Large intestine (tissue), 3 donors: Measurements from ENCODE around the gene HPSE2. TPM values are rescaled to one million over a fixed set of nuclear protein-coding genes. Genes with fewer than 3 reads are reported as not detected.

Experiments used
- DNase-seq, 2 donors: peaks; one replicate each; pipeline versions ENCODE4 v3.0.0 to v3.0.0-alpha.2; 2013
- H3K27ac ChIP-seq: one replicate; pipeline ENCODE4 v1.5.1; 2013; ENCODE audit warnings: low read length
- H3K27me3 ChIP-seq: 2 replicates; pipeline ENCODE4 v1.6.1; 2013; ENCODE audit warnings: low read length; ENCODE audit not compliant: control insufficient read depth, insufficient read depth
- H3K36me3 ChIP-seq: 2 replicates; pipeline ENCODE4 v1.6.1; 2013; ENCODE audit warnings: low read length; ENCODE audit not compliant: control insufficient read depth, insufficient read depth
- H3K4me1 ChIP-seq: one replicate; pipeline ENCODE4 v1.6.1; 2013; ENCODE audit warnings: low read length; ENCODE audit not compliant: control insufficient read depth, insufficient read depth
- H3K4me3 ChIP-seq: one replicate; pipeline ENCODE4 v1.5.1; 2013; ENCODE audit warnings: low read length
- H3K9me3 ChIP-seq: one replicate; pipeline ENCODE4 v1.6.1; 2013; ENCODE audit warnings: mild to moderate bottlenecking, low read depth, low read length, moderate library complexity; ENCODE audit not compliant: control insufficient read depth
- WGBS: methylation state at CpG from one replicate; pipeline ENCODE4 v1.1.5; 2013; ENCODE audit warnings: low lambda C conversion rate; ENCODE audit not compliant: insufficient coverage; 5-methylcytosine and 5-hydroxymethylcytosine counted together
- polyA plus RNA-seq: library from polyadenylated mRNA; unstranded; fragments of 120-200 nt; gene quantifications from one replicate; pipeline ENCODE4 v1.2.1, GENCODE V29; 2013

HPSE2 gene
- polyA plus RNA-seq, 1 donor = 6.9 TPM

DNA sequence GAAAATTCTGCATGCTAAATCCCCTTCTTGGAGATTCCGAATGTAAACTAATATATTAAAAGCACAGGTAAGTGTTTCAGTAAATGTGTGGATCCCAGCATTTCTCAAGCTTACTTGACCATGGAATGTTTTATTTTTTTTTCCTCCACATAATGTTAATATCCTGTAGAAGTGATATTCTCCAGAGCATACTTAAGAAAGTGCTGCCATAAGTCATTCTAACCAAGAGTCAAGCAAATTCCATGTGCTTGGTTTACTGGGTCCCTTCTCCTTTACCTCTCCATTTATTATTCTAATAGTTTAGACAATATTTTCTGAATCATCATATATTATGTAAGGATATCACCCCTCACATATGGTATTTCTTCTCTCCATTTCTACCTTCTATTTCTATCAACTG lies 522.1 kb downstream of the HPSE2 start:
- no peaks in the 10 kb centered on the region for H3K9me3 ChIP-seq
- no peaks in the 10 kb centered on the region for H3K27me3 ChIP-seq
- H3K4me1 ChIP-seq = no peaks in the 10 kb centered on the region
- H3K27ac ChIP-seq = no peak overlapping the region
- H3K4me3 ChIP-seq = no peak overlapping the region
- no peaks in the 10 kb centered on the region for H3K36me3 ChIP-seq
- 71% methylated on average over 1 of the region's 1 CpG for WGBS
- DNase-seq = no peak

DNA sequence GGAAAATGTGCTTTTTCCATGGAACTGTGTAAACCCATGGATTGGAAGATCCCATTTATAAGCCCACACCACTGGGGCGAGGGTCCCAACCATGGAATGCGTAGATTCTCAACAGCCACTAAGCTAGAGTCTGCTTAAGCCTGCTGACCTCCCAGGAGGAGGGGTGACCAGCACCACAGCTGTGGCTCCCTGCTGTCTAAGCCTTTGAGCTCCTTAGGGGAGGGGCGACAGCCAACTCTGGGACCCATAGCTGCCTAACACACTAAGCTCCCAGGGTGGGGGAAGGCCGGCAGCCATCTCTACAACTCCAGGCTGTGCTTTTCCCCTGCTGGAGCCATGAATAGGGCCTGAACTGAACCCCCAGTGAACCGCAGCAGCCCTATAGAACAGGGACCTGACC lies 539.1 kb downstream of the HPSE2 start:
- Histone ChIP-seq H3K9me3 (no peaks in the 10 kb centered on the region), H3K27me3 (no peaks in the 10 kb centered on the region), H3K36me3 (no peaks in the 10 kb centered on the region), H3K27ac (no peak overlapping the region), H3K4me1 (no peaks in the 10 kb centered on the region), H3K4me3 (no peak overlapping the region)
- DNase-seq = no peak
- no CpG with 5 or more reads among the region's 5 CpGs for WGBS

DNA sequence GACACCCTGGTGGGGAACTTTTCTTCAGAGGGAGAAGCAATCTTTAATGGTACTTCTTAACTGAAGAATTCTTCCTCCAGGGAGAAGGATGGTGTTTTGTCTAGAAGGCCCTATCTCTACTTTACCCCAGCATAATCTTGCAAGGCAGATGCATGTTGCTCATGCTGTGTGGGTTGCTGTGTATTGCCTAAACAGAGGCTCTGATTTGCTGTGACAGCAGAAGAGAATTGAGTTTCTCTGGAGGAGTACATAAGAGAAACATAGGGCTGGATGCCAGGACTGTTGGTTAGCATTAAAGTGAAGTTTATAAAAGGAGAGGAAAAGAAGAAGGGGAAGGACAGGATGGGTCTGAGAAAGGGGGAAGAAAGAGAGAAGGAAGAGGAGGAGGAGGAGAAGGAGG lies 540.8 kb downstream of the HPSE2 start:
- Histone ChIP-seq H3K36me3 (no peaks in the 10 kb centered on the region), H3K4me3 (no peak overlapping the region), H3K27me3 (no peaks in the 10 kb centered on the region), H3K27ac (no peak overlapping the region), H3K4me1 (no peaks in the 10 kb centered on the region), H3K9me3 (no peaks in the 10 kb centered on the region)
- no peak for DNase-seq

DNA sequence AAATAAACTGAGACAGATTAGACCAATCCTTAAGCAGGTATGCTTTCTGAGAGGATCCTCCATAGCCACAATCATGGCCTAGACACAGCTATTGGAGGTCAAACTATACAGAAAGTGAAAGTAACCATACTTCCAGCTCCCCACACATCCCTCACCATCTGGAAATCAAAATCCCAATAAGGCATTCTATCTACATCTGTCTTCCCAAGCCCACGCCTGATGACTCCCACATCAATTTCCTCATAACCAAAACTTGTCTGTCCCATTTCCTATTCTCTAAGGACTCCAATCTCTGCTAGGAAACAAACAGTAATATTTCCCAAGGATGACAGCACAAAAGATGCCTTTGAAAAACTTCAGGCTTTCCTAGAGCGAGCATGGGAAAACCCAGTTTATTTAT lies 541.6 kb downstream of the HPSE2 start:
- H3K36me3 ChIP-seq = no peaks in the 10 kb centered on the region
- no peak overlapping the region for H3K4me3 ChIP-seq
- no peaks in the 10 kb centered on the region for H3K9me3 ChIP-seq
- DNase-seq = peak; percentile 13 to 20
- no peaks in the 10 kb centered on the region for H3K27me3 ChIP-seq
- H3K27ac ChIP-seq = peak overlapping the region; percentile 7
- no peaks in the 10 kb centered on the region for H3K4me1 ChIP-seq
- 83% methylated on average over 1 of the region's 2 CpGs for WGBS

DNA sequence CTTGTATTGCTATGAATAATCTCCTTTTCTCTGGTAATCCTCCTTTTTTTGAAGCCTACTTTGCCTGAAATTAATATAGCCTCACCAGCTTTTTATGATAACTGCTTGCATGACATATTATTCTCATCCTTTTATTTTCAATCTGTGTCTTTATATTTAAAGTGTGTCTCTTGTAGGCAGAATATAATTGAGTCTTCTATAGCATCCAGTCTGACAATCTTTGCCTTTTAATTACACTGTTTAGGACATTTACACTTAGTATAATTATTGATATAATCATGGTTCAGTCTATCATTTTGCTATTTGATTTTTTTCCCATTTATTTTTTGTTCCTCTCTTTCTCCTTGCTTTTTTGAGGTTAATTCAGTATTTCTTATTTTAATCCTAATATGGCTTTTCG lies 548.0 kb downstream of the HPSE2 start:
- no peaks in the 10 kb centered on the region for H3K27me3 ChIP-seq
- no peak for DNase-seq
- WGBS = 33% methylated on average over 1 of the region's 1 CpG
- no peak overlapping the region for H3K27ac ChIP-seq
- H3K36me3 ChIP-seq = no peaks in the 10 kb centered on the region
- no peak overlapping the region for H3K4me3 ChIP-seq
- H3K9me3 ChIP-seq = peaks cover 4% of the 10 kb centered on the region
- H3K4me1 ChIP-seq = no peaks in the 10 kb centered on the region

DNA sequence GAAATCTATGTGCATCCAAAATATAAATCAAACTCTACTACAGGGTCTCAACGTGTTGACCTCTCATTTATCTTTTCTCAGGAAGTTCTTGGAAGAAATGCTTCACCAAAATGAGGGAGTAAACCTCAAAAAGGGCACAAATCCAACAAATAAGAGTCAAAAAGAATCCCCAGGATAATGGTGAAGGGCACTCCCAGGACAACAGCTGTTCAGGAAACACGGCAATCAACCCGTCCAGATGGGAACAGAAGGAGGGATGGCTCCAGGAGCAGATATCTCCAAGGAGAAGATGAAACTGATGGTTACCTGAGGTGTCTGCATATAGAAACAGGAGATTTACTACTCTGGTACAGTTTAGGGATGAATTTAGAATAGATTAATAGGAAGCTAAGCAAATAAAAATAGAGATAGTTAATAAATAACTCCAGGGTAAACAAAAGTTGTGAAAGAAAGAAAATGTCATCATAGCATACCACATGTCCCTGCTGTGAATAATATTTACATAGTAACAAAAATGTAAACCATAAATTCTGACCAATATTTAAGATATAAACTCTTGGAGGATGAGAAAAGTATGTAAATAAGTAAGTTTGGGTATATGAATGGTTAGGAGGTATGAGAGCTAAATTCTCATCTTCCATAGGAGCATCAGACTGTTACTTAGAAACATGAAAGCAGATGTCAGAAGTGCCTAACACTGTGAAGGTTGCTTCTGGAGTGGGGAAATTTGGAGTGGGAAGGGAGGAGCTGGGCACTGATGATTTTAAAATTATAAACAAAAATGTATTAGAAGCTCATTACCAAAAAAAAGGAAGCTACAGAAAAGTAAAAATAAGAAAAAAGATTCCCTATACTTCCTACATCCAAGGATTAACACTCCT lies 551.4 kb downstream of the HPSE2 start:
- Histone ChIP-seq H3K9me3 (peaks cover 4% of the 10 kb centered on the region), H3K4me1 (no peaks in the 10 kb centered on the region), H3K36me3 (no peaks in the 10 kb centered on the region), H3K27ac (no peak overlapping the region), H3K4me3 (no peak overlapping the region), H3K27me3 (no peaks in the 10 kb centered on the region)
- WGBS = 20% methylated on average over 3 of the region's 3 CpGs
- peak in 1 of 2 donors; percentile 8 for DNase-seq

DNA sequence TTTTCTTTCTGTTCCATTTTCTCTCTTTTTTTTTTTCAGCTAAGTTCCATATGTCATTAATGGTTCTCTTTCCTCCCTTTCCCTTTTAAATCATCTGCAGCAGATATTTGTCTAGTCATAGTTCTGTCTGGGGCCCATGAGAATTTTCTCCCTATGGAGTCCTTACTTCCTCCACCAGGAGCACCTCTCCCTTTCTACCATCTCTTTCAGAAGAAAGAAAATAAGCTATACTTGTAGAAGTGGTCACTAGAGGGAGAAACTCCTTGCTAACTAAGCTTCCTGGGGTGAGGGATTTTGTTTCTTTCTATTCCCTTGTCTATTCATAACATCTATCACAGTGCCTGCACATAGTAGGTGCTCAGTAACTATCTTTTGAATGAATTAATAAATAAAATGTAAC lies 558.8 kb downstream of the HPSE2 start:
- Histone ChIP-seq H3K36me3 (no peaks in the 10 kb centered on the region), H3K27ac (no peak overlapping the region), H3K9me3 (no peaks in the 10 kb centered on the region), H3K4me3 (no peak overlapping the region), H3K27me3 (no peaks in the 10 kb centered on the region), H3K4me1 (no peaks in the 10 kb centered on the region)
- no peak for DNase-seq

DNA sequence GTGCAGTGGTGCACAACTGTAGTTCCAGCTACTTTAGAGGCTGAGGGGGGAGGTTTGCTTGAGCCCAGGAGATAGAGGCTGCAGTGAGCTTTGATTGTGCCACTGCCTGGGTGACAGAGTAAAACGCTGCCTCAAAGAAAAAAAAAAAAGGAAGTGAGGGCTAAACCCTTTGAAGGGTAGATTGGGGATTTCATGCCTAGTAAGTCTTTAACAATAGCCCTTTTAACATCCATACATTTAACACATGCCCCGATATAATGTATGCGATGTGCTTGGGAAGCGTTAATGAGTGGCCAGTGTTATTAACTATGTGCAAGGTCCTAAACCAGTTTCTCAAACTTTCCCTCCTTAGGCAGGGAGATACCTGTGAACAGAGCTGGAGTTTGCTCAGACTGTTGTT lies 559.8 kb downstream of the HPSE2 start:
- DNase-seq = no peak
- WGBS = 80% methylated on average over 1 of the region's 4 CpGs
- no peaks in the 10 kb centered on the region for H3K27me3 ChIP-seq

DNA sequence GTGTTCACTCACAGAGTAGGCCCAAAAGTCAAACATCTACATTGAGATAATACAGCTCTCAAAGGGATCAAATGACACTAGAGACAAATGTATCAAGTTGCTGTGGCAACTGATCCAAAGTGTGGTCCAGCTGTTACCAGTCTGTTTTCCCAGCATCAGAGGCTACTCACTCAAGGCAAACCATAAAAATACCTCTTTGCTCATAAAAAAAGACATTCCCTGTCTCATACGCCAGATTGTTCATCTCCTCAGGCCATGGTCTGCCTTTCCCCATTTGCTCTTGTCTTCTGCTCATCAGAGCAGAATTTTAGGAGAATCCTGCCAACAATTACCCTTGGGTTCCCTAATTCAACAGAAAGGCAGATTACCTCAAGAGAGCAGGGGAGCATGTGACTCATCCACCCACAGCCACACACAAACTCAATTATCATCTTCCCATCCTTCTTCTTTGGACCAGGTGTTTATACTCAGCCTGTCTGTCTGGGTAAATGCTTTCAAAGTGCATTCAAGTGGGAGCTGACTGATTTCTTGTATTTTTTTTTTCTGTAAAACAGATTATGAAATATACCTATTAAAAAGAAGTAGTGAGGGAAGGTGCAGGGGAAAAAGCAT lies 562.4 kb downstream of the HPSE2 start:
- no peaks in the 10 kb centered on the region for H3K4me1 ChIP-seq
- WGBS = no CpG with 5 or more reads among the region's 1 CpG
- no peaks in the 10 kb centered on the region for H3K27me3 ChIP-seq
- no peaks in the 10 kb centered on the region for H3K9me3 ChIP-seq
- H3K36me3 ChIP-seq = no peaks in the 10 kb centered on the region
- no peak for DNase-seq
- no peak overlapping the region for H3K27ac ChIP-seq
- no peak overlapping the region for H3K4me3 ChIP-seq

More for the DNA sequence above, 559.8 kb downstream of the HPSE2 start:
- Histone ChIP-seq H3K27ac (no peak overlapping the region), H3K36me3 (no peaks in the 10 kb centered on the region), H3K9me3 (no peaks in the 10 kb centered on the region), H3K4me1 (no peaks in the 10 kb centered on the region), H3K4me3 (no peak overlapping the region)

DNA sequence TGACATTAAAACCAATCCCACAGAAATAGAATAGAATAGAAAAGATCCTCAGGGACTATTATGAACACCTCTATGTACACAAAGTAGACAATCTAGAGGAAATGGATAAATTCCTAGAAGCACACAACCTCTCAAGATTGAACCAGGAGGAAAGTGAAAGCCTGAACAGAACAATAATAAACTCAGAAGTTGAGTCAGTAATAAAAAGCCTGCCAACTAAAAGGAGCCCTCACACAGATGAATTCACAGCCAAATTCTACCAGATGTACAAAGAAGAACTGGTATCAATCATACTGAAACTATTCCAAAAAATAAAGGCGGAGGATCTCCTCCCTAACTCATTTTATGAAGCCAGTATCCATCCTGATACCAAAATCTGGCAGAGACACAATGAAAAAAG lies 568.6 kb downstream of the HPSE2 start:
- H3K4me3 ChIP-seq = no peak overlapping the region
- peaks cover 10% of the 10 kb centered on the region for H3K9me3 ChIP-seq
- WGBS = no CpG with 5 or more reads among the region's 1 CpG
- no peak overlapping the region for H3K27ac ChIP-seq
- H3K4me1 ChIP-seq = no peaks in the 10 kb centered on the region
- no peaks in the 10 kb centered on the region for H3K36me3 ChIP-seq
- H3K27me3 ChIP-seq = no peaks in the 10 kb centered on the region
- DNase-seq = no peak

DNA sequence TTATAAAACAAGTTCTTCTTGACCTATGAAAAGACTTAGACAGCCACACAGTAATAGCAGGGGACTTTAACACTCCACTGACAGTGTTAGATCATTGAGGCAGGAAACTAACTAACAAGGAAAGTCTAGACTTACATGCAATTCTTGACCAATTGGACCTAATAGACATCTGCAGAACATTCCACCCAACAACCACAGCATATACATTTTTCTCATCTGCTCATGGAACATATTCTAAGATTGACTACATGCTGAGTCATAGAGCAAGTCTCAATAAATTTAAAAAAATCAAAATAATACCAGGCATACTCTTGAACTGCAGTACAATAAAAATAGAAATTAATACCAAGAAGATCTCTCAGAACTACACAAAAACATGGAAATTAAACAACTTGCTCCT lies 569.4 kb downstream of the HPSE2 start:
- Histone ChIP-seq H3K27ac (no peak overlapping the region), H3K4me3 (no peak overlapping the region), H3K4me1 (no peaks in the 10 kb centered on the region), H3K27me3 (no peaks in the 10 kb centered on the region), H3K36me3 (no peaks in the 10 kb centered on the region), H3K9me3 (peaks cover 10% of the 10 kb centered on the region)
- DNase-seq = no peak
